Activated CD4-positive, alpha-beta T cell treated with anti-CD3 and anti-CD28 coated beads for 48 hours (primary cell): ENCODE measurements around the gene TIAM1.

Experiments
- DNase-seq: peaks from one replicate; pipeline ENCODE4 v3.0.0-alpha.2; 2020

TIAM1 gene

DNA sequence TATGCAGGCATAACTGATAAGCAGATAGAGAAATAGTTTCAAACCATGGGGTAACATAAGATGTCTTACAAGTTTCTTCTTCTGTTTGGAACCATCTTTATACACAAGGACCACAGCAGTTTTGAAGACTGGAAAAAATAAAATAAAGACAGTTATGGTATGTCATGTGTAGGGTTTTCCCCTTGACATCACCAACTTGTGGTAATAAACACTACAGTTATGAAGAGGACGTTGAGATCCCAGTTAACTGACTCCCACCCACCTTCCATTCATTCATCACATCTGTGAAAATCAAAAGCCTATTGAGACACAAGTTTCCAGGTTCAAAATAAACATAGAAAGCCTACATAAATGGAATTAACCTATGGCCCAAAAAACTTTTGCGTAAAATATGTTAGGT is 213.2 kb downstream of the TIAM1 start:
- no peak for DNase-seq

GRCh38 chr21:31128234-31128633 is 215.8 kb downstream of the TIAM1 start:
- DNase-seq = no peak

- DNase-seq = no peak
Observed at GRCh38 chr21:31124010-31124409, 220.1 kb downstream of the TIAM1 start.

DNA sequence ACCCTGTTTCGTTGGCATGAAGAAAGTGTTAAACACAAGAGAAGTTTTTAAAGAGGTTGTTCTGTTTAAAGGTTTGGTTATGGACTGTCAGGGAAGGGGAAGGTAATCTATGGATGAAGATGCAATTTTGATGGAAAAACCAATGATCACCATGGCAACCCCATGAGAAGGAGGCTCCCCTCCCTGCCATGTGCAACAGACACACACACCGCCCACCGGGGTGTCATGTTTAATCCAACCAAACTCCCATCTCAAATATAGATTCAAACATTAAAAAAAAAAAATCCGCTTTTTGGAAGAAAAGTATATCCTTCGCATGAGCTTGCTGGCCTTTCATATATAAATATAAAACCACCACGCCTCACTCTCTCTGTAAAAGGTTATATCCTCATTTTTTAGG is 224.9 kb downstream of the TIAM1 start:
- no peak for DNase-seq

GRCh38 chr21:31117128-31117916 is 226.7 kb downstream of the TIAM1 start:
- DNase-seq = no peak

DNA sequence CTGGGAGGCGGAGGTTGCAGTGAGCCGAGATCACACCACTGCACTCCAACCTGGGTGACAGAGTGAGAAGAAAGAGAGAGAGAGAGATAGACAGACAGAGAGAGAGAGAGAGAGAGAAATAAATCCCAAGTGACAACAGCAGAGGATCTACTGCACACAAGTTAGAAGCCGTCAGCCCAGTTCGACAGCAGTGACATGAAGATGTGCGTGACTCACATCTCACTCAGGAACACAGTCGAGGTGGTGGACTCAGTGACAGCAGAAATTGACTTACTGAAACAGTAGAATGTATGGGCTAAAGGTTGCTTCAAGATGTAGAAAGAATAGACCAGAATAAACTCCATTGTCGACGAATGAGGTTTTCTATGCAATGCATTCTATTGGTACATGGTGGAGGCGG is 228.8 kb downstream of the TIAM1 start:
- DNase-seq = no peak

DNA sequence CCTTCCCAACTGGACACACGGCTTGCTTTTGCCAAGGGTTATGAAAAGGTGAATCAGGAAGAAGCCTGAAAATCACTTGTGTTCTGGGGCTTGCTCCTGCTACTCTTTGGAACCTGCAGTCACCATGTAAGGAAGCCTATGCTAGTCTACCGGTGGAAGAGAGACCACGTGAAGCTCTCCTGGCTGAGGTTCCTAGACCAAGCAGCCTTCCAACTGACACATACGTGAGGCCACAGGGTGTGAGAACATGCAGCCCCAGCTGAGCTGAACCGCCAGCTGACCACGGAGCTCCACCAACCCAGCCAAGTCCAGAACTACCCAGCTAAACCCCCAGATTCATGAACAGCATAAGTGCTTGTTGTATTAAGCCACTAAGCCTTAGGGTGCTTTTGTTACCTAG is 233.0 kb downstream of the TIAM1 start:
- DNase-seq = no peak

DNA sequence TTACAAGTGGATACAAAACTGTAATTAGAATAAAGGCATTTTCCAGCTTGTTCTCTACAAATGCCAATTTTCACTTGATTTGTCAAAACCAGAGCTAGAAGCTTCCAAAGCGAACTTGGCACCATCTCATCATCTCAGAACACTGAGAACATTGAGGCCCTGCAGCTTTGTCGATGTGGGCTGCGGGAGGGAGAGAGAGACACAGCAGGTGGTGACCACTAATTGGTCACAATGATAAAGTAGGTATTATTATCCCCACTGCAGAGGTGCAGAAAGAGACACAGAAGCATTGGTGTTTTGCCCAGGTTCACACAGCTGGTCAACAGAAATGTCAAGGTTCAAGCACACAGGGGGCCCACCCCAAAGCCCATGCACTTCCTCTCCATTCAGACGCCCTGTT is 233.6 kb downstream of the TIAM1 start:
- no peak for DNase-seq

DNA sequence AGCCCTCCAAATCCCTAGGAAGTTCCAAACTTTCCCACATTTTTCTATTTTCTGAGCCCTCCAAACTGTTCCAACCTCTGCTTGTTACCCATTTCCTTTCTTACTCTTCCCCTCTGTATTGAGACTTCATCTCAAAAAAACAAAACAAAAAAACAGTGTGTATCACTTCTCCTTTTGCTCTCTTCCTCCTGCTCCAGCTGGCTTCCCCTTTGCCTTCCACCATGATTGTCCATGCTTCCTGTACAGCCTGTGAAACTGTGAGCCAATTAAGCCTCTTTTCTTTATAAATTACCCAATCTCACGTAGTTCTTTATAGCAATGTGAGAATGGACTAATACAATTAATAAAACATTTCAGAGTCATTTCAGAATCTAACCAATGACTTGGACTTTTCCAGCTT is 236.2 kb downstream of the TIAM1 start:
- no peak for DNase-seq

DNA sequence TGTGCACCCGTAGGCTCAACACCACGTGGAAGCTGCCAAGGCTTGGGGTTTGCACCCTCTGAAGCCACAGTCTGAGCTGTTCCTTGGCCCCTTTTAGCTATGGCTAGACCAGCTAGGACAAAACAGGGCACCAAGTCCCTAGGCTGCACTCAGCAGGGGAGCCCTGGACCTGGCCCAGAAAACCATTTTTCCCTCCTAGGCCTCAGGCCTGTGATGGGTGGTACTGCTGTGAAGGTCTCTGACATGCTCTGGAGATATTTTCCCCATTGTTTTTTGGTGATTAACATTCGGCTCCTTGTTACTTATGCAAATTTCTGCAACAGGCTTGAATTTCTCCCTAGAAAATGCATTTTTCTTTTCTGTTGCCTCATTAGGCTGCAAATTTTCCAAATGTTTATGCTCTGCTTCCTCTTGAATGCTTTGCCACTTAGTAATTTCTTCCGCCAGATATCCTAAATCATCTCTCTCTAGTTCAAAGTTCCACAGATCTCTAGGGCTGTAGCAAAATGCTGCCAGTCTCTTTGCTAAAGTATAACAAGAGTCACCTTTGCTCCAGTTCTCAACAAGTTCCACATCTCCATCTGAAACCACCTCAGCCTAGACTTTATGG is 236.8 kb downstream of the TIAM1 start:
- DNase-seq = no peak

- DNase-seq = no peak
Observed at GRCh38 chr21:31103571-31104265, 240.3 kb downstream of the TIAM1 start.

- no peak for DNase-seq
Observed at GRCh38 chr21:31103163-31103562, 240.9 kb downstream of the TIAM1 start.

GRCh38 chr21:31099122-31099521 is 244.9 kb downstream of the TIAM1 start:
- no peak for DNase-seq

DNA sequence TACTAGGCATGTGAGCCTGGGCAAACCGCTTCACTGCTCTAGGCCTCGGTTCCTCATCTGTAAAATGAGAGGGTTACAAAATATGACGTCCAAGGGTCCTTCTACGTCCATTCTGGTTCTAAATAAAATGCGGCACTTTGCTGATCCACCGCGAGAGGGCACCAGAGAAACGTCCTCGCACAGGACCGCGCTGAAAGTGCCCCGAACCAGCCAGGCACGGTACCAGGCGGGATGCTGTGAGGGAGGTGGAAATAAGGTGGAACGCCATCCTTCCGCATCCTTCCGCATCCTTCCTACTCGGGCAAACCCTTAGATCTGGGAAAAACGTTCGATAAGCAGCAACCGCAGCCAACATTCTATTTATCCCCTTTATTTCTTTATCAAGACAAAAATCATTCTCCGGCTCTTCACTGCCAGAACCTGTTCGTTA is 245.5 kb downstream of the TIAM1 start:
- peak; percentile 85 for DNase-seq

- DNase-seq = no peak
Observed at GRCh38 chr21:31092832-31093625, 251.0 kb downstream of the TIAM1 start.

DNA sequence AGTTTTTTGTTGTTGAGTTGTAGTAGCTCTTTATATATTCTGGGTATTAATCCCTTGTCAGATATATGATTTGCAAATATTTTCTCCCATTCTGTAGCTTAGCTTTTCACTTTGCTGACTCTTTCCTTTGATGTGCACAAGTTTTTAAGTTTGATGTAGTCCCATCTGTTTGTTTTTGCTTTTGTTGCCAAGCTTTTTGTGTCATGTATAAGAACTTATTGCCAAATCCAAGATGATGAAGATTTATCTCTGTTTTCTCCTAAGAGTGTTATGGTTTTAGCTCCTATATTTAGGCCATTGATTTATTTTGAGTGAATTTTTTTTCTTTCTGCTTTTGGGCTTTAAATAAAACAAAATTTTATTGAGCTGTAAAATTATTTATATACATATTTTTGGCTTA is 253.7 kb downstream of the TIAM1 start:
- DNase-seq = no peak

GRCh38 chr21:31088474-31088751 is 255.6 kb downstream of the TIAM1 start:
- no peak for DNase-seq

- no peak for DNase-seq
Observed at GRCh38 chr21:31087639-31088473, 256.2 kb downstream of the TIAM1 start.

- DNase-seq = no peak
Observed at GRCh38 chr21:31084689-31085088, 259.4 kb downstream of the TIAM1 start.

DNA sequence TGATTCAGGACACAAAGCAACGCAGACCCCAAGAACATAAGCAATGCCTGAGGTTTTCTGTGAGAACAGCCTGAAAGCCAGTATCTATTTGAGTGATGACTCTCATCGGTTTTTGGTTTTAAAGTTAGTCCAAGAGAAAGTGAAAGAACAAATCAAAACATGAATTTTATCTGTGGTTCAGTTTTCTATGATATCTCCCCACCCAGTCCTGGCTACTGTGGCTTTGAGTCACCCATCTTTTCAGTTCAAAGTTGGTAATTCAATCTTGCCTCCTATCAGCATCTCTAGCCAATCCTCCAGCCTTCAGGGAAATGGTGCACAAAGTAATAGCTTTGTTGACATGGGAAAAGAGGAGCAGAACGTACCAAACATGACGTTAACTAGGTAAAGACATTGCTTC is 265.3 kb downstream of the TIAM1 start:
- peak; percentile 18 for DNase-seq

- DNase-seq = no peak
Observed at GRCh38 chr21:31078216-31078615, 265.8 kb downstream of the TIAM1 start.

DNA sequence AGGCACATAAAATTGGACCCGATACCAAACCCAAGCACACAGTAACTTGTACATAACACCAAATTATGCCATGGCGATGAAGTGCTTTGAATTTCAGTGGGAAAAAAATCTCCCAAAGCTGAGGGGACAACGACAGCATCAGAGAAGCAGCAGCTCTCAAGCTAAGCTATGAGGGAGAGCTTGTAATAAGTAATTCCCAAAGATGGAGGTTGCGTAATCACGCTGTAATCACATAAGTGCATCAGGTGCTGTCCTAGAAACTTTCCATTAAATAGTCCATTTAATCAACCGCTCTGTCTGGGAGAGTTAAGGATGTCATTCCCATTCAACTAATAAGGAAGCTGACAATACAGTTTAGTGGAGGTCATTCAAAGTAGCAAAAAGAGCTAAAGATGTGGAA is 268.2 kb downstream of the TIAM1 start:
- no peak for DNase-seq

- no peak for DNase-seq
Observed at GRCh38 chr21:31072533-31072932, 271.5 kb downstream of the TIAM1 start.
